HG03108 (cell line): Measurements from ENCODE around the gene CD59.
"Not testable (repeated sequence)": the region's sequence is repeated elsewhere in the genome, so short reads cannot be mapped to it uniquely, and the experiment has no call there.

Experiments used
- ATAC-seq: cut with Tn5 transposase; IDR thresholded peaks from one replicate; pipeline ENCODE4 v1.9.1; 2021; ENCODE audit warnings: moderate library complexity; ENCODE audit not compliant: unreplicated experiment

The CD59 gene

DNA sequence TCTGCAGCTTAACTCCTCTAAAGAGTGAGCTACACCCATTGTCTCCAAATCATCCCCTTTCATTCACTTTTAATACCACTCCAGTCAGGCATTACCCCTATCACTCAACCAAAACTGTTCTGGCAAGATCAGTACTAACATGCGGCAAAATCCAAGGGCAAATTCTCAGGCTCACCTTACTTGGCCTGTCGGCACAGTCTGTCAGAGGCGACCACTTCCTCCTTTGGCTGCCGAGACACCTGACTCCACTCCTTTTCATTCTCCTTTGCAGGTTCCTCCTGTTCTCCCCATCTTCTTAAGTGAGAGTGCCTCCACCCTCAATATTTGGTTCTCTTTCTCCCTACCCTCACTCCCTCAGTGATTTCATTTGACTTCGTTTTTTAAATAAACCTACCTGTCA, 39.8 kb downstream of the CD59 start:
- no peak for ATAC-seq

DNA sequence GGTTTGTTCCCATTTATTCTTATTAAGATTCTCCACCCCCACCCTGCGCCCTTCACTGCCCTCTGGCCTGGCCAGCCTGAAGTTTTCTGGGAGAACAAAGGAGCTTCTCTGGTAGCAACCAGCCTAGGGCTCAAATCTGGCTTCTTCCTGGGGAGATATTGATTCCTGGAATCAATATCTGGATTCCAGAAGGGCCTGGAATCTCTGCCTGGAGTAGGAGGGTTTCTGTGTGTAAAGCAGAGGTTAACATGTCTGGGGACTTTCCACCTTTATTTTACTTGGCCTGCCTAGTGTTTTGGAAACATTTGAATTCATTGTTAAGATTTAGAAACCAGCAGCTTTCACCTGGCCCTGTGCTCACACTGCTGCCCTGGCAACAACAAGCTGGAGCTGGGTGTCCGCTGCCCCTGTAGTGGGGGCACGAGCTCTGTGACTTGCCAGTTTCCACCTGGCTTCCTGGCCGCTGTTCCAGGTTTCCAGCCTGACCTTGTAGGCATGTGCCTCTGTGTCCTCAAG, 41.1 kb downstream of the CD59 start:
- no peak for ATAC-seq

DNA sequence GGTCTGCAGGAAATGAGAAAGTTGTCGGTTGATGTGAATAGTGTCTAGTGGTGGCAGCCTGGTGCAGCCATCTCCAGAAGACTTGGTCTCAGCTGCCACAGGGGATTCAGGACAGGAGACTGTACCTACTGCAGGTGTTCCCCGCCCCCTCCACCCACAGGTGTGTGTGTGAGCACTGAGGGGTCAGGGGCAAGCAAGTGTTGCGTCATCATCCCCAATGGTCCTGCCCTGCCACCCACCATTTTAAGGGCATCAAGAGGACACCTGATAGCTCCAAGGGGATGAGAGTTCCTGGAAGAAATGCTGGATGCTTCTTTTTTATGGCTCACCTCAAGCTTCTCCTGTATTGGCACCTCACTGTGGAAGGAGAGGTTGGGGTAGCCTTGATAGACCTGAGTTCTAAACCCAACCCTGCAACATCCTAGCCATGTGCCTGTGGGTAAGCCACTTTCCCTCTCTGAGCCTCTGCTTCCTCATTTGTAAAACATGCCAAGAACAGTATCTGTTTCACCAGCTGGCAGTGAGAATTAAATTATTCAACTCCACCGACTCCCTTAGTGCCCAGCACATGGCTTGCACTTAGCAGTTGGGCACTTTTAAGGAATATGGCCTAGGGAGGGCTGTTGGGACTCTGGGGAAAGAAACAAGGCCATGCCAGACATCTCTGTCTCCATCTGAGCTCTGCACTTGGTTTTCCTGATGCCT, 41.7 kb downstream of the CD59 start:
- no peak for ATAC-seq

DNA sequence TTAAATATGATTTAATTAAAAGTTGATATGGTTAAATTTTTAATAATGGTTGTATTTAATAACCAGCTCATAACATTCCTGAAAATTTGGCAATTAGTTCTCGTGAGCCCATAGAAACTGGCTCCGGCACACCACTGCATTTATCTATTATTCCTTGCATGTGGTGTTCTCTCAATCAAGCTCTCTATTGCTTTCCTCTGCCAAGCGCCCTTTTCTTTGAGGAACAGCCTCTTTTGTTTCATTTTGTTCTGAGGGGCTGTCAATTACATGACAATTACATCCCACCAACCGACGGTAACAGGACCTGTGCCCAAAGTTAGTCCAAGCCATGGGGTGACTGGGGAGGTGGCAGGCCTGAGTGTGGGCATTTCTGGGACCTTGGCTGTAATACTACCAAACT, 43.7 kb downstream of the CD59 start:
- ATAC-seq = no peak

DNA sequence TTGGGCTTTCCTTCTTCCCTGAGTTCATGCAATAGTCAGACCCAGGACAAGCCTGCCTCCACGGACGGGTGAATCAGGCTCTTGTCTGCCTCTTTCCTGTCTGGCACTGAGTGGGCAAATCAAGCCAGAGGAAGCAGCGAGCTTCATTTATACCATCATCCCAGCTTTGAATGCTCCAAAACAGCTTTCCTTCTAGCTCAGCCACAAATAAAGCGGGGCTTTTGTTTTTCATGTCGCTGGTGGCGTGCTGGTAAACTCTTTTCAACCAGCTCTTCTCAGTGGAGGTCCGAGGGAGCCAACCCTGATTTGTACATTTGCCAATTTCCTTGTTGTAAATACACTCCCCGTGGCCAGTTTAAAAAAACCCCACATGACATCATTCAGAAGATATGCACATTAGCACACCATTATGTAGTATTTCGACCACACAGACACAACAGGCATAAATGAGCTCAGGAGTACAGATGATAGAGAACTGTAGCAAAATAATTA, 44.2 kb downstream of the CD59 start:
- no peak for ATAC-seq

DNA sequence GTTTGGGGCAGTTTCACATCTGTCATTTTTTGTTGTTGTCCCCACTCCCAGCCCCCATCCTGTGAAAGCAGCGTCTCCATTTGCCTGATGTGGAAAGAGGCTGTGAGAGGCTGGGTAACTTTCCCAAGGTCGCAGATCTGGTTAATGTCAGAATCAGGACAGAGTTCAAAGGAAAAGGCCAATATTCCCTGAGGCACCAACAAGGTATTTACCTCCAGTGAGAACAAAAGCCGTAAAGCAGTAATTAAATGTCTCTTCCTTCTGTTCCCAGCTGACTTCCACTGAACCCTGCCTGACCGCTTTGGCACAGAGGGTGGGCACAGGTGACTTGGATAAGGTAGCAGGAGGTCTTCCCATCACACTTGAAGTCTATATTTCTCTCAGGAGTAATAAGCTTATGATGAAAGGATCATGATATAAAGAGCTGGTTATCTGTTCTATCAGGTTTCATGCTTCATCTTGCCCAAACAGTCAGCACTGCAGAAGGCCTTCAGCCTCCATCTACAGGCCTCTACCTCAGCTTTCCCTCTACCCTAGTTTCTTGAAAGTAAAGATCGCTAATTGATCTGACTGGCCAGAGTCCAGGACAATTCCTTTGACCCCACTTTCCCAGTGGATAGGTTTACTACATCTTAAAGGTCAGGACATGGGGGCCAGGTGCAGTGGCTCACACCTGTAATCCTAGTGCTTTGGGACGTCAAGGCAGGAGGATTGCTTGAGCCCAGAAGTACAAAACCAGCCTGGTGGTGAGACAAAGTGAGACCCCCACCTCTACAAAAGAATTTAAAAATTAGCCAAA, 45.0 kb downstream of the CD59 start:
- ATAC-seq = no peak

DNA sequence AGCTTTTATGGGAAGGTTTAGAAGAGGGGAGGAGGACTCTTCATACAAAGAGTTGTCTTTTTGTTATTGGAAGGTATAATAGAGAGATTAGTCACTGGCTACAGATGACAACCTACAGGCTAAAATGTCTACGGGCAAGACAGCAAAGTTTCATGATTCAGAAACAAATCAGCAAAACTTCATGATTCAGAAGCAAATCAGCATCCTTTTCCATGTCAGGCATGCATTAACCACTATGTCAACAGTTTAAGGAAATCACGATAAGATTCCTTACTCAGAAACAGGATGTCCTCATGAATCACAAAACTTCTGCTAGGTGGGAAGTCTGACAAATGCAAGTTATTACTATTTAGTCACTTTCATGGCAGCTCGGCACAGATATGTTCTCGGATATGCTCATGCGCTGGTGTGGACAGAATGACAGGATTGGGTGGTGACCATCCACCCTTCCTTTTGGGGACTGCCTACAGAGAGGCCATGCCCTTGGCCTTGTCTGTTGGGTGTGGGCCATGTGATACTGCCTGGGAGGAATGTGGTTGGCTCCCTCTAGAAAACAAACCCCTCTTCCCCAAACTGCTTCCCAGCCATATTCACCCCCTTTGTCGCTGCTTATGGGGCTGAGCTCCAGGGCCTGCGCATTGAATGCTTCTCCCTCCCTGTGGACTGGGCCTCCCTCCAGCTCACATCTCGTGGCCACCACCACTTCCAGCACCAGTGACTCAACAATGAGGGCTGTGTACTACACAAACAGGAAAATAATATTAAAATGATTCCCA, 45.7 kb downstream of the CD59 start:
- ATAC-seq = no peak

DNA sequence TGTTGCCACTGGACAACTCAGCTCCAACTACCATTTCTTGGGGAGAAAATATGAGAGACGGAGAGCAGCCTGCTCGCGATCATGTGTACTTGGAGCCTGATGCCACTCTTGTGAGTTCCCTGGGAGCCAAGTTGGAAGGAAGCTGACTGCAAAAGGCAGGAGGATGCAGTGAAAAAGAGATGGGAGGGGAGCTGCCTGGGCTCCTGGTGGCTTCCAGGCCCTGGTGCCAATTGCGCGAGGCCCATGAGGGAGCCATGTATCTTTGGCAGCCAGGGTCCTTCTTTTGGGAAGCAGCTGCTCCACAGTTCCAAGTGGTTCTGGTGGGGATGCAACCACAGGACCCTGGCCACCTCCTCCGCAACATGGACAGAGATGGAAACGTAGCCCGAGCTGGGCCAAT, 46.7 kb downstream of the CD59 start:
- no peak for ATAC-seq

DNA sequence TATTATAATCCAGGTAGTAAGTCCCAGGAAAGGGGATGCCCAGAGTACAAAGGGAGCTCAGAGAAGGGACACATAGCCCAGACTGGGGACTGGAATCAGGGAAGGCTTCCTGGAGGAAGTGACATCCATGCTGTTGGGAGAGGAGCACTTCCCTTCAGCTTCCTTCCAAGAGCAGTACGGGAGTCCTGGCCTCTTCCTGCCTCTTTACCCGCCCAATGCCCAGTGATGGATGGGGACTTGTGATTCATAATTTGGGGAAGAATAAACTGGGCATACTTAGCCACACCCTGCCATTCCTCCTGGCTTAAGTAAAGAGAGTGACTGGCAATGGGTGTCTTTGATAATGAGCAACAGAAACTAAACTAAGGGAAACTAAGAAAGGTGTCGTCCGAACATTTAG, 47.1 kb downstream of the CD59 start:
- no peak for ATAC-seq

DNA sequence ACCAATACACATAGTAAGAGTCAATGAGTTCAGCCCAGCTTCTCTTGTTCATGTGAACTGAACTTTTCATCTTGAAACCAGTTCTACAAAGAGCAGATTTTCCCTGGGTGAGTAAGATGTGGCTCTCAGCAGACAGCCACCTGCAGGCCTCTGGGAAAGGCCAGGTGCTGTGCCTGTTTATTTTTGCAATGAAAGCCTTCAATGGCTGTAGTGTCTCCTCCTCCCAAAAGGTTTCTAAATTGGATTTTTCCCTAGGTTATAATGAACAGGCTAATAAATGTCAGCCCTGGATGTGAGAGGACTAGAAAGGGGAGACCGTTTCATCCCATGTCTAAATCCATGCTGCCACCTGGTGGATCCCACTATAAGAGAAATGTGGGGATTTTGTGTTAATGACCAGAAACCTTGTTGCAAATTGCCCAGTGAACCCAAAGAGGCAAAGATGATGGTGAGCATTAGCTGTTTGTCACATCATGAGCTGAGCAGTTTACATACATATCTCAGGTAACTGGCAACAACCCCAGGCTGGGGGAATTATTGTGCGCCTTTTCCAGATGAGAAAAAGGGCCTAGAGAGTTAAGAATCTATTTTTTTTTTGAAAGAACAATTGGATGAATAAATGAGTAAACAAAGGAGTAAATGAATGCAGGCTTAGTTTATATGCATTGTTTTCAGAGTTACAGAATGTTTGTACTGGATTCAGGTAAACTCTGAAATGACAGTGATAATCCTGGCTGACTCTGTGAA, 48.3 kb downstream of the CD59 start:
- ATAC-seq = no peak

DNA sequence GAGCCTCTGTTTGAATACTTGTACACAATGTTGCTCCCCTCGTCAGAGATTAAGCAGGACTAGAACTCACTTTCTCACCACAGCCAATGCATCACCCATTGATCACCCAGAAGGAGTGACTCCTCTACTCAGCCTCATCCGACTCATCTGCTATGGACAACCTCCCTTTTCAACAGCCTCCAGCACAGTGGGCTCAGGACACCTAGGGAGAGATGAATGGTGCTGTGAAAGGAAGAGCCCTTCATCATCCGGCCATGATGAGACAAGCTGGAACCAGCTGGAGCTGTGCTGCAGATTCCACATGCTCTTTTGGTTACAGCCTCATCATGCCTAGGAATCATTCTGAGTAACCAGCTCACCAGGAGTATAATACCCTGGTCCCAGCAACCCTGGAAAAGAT, 51.1 kb downstream of the CD59 start:
- ATAC-seq = no peak

DNA sequence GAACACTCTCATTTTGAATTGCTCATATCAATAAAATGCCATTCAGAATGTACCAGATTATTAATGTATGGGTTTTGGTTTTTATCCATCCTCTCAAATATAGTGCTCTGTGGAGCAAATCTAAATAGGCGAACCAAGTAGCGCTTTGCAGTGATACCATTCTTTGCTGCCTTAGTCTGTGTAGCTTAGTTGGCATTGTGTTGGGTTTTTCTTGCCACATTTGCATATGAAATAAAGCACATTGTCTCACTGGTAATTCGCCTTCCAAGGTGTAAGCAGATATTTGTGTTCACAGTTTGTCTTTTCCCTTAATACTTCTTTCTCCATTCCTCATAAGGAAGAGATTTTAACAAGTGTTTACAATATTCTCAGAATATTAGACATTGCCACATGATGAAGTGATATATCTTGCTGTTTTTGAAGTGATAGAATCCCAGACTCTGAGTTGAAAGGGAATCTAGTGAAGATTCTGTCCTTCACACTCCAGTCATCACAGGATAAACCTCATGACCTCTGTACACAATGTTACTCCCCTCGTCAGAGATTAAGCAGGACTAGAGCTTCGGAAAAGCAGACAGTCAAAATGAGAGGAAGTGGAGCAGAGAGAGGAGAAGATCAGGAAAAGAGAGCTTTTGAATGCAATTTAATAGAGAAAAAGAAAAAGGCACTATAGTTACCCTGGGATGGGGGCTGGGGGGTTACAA, 52.1 kb downstream of the CD59 start:
- ATAC-seq = no peak

DNA sequence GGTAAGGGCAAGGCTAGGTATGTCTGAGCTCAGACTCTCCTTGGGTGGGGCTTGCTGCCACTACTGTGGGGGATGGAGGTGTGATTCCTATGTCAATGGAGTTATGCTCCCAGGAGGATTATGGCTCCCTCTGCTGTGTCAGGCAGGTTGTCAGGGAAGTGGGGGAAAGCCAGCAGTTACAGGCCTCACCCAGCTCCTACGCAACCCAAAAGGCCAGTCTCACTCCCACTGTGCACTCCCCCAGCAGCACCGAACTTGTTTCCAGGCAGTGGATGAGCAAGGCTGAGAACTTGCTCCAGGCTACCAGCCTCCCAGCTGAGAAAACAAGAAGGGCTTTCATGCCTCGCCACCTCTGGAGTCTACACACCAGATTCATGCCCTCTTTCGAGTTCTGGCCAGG, 53.8 kb downstream of the CD59 start:
- no peak for ATAC-seq

DNA sequence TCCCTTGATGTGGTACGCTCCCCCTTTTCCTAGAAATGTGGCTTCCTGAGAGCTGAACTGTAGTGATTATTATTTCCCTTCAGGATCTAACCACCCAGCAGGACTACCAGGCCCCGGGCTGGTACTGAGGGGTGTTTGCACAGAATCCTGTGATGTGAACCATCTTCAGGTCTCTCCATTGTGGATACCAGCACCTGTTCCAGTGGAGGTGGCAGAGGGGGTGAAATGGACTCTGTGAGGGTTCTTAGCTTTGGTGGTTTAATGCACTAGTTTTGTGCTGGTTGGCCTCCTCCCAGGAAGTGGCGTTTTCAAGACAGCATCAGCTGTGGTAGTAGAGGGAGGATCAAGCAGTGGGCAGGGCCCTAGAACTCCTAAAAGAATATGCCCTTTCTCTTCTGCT, 54.2 kb downstream of the CD59 start:
- ATAC-seq = no peak

DNA sequence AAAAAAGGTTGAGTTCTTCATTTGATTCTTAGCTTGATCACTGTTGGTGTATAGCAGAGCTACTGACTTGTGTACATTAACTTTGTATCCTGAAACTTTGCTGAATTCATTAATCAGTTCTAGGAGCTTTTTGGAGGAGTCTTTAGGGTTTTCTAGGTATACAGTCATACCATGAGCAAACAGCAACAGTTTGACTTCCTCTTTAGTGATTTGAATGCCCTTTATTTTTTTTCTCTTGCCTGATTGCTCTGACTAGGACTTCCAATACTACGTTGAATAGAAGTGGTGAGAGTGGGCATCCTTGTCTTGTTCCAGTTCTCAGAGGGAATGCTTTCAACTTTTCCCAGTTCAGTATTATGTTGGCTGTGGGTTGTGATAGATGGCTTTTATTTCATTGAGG, 57.6 kb downstream of the CD59 start:
- not testable (repeated sequence) for ATAC-seq

DNA sequence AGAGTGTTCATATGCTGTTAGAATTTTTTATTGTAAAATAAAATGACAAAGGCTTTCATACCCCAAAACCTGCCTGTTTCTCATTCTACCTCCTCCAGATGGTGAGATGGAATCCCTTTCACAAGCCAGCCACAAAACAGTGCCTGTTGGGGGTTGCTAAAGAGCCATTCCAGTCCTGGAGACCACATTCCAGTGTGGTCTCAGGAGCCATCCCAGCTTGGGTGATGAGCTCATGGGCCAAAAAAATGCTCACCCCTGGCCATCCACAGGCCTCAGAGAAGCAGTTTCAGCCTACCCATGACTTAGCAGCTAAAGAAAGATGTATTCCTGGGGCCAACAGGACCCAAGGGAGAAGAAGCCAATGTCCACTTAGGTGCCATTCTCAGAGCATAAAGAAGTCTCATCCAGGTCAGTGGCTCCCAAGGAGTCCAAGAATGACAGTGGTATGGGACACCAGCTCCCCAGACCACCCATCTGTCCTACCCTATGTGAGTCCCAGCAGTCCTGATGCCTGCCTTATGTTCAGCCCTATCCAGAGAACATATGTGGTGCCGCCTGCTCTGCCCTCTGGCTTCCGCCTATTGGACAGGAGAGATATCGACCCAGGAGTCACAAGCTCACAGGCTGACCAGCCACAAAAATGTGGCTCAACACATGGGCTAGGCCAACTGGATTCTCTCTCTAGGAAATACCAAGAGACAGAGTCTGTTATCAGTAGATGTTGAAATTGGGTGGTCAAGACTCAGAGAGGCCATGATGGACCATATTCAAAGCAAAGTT, 62.0 kb downstream of the CD59 start:
- no peak for ATAC-seq

DNA sequence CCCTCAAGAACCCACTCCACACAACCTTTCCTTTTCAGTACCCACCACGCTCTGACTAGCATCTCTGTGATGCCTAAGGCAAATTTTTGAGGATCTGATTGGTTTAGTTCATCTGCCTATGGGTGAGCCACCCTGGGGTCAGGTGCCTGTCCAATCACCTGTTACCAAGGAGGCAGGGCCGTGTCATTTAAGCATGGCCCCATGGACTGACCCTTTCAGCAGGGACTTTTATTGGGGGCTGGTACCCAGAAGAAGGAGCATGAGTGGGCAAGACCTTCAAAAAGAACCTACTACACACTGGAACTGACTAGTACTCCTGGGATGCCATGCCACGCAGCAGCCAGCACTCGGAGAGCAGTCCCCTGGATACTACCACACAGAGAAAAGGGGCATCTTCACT, 64.0 kb downstream of the CD59 start:
- no peak for ATAC-seq

DNA sequence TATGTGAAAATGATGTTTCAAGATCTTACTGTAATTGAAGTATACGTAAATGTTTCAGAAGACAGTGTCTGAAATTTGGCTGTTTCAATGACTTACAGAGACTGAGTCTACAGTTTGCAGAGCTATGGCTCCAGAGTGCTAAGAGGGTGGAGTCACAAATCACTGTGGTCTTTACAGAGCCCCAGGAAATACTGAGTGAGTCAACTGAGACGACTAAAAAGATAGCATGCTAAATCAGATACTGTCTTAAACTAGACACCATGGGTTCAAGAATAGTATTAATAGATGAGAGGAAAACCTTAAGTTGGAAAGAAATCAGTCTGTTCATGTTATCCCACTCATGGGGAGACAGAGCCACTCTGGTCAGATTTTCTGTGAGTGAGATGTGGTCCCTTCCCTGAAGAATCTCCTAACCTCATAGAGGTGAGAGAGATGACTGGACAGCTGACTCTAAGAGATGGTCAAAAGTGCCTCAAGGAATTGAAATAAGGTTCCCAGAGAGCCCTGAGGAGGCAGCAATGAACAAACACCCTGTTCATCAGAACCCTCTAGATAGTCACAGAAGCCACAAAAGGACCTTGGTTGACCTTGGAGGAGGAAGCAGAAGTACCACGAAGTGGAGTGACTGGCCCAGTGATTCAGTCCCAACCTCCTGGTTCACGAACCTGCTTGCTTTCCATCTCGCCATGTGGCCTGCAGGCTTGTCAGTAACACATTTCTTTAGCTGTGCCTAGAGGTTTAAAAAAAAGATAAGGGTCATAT, 65.8 kb downstream of the CD59 start:
- no peak for ATAC-seq
